G401.6 (cell line): ENCODE measurements around the gene LUC7L.
"Not testable (repeated sequence)": the region's sequence is repeated elsewhere in the genome, so short reads cannot be mapped to it uniquely, and the experiment has no call there.

Experiments used
- FAIRE-seq: peaks from 2 replicates; lab custom pipeline; 2012; peaks lifted over from hg19 to GRCh38; lab: Jason Lieb, UNC

LUC7L gene

DNA sequence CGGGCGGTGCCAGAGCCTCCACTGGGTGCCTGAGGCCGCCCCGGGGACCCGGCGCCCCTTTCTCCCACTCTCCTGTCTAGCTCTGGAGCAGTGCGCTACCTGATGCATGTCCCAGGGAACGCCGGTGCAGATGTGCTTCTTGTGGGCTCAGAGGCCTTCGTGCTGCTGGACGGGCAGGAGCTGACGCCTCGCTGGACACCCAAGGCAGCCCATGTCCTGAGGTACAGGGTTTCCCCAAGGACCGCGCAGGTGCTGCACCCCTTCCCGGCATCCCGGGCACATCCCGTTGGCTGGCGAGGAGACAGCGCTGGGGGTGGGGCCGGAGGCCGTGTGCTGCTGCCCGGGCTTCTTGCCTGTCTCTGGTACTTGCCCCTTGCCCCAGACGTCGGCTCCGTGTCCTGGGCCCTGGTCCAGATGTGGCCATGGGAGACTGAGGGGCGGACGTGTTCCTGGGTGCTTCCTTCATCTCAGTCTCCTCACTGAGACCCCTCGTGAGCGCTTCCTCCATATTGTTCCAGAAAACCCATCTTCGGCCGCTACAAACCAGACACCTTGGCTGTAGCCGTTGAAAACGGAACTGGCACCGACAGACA is 34.0 kb upstream of the LUC7L start:
- no peak for FAIRE-seq

DNA sequence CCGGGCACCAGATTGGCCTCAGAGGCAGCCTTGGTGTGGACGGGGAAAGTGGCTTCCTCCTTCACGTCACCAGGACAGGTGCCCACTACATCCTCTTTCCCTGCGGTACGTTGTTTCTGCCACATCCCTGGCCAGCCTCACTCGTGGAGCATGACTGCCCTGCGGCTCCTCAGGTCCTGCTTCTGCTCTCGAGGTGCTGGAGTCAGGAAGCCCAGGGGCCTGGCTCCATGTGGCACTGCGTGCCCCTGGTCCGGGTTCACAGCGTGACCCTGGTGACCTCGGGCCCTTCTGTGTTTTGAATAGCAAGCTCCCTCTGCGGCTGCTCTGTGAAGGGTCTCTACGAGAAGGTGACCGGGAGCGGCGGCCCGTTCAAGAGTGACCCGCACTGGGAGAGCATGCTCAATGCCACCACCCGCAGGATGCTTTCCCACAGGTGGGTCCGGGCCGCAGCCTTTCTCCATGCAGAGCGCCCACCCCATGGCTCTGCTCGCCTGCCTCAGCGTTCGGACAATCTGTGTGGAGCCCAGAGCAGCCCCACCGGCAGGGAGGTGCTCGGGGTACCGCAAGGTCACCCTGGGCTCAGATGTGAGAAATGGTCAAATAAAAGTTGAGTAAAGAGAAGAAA is 33.0 kb upstream of the LUC7L start:
- FAIRE-seq: no peak

DNA sequence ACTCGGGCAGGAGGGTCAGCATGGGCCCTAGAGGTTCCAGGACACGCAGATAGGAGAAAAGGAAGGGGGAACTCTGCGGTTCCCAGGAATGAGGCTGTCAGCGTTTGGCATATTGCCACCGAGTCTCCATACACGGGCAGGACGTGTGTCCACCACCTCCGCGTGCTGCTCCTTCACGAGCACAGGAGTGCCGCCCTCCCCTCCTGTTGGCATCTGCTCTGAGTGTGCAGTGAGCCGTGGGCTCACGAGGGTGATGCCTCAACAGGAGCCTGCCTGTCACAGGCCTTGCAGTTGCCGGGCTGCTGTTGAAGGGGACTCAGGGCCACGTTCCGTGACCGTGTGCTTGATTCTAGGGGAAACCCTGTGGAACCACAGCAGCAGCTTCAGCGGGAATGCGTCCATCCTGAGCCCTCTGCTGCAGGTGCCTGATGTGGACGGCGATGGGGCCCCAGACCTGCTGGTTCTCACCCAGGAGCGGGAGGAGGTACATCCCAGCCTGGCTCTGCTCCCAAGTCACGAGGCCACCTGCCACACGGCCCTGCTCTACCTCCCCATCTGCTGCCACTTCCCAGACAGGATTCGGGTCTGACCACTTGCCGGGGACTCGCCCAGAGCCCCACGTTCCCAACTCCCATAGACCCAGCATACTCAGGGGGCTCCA is 31.9 kb upstream of the LUC7L start:
- no peak for FAIRE-seq

DNA sequence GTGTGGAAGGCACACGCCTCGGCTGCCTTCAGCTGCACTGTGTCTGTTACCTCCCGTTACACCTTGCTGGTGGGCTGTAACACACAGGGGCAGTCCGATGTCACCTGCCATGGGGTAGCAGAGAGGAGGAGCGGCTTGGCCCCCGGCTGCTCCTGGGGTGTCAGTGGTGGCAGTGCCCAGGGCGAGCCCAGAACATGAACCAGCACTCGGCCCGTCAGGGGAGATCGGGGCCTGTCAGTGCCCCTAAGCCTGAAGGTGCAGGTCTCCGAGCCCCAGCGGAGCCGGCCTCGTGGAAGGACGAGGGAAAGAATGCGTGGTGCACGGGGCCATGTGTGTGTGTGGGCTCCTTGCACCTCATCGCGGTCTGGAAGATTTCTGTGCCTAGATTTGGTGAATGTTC is 31.1 kb upstream of the LUC7L start:
- no peak for FAIRE-seq

DNA sequence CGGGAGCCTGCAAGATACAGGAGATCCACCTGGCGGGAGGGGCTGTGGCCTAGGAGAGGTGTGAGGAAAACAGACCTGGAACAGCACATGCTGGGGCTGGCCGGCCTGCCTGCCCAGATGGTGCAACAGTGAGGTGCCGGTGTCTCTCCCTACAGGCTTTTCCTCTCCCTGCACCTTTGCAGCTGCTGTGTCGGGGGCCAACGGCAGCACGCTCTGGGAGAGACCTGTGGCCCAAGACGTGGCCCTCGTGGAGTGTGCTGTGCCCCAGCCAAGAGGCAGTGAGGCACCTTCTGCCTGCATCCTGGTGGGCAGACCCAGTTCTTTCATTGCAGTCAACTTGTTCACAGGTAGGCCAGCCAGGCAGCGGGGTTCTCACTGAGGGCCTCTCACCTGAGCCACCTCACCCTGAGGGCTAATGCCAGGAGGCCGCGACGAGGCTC is 30.6 kb upstream of the LUC7L start:
- FAIRE-seq: no peak

DNA sequence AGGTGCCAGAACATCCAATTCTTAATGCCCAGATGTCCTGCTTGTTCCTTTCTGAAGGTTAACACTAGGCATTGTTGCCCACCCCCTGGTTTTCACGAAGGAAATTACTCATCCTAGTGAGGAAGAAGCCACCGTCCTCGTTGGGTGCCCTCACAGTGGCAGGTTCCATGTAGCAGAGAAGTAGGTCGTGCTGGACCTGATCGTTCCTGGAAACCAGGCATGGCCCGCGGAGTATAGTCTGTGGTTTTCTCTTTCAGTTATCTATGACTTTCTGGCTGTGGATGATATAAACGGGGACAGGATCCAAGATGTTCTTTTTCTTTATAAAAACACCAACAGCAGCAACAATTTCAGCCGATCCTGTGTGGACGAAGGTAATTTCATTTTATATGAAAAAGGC is 30.0 kb upstream of the LUC7L start:
- FAIRE-seq: no peak

DNA sequence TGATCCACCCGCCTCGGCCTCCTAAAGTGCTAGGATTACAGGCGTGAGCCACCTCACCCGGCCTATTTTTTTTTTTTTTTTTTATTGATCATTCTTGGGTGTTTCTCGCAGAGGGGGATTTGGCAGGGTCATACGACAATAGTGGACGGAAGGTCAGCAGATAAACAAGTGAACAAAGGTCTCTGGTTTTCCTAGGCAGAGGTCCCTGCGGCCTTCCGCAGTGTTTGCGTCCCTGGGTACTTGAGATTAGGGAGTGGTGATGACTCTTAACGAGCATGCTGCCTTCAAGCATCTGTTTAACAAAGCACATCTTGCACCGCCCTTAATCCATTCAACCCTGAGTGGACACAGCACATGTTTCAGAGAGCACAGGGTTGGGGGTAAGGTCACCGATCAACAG is 28.8 kb upstream of the LUC7L start:
- not testable (repeated sequence) for FAIRE-seq

DNA sequence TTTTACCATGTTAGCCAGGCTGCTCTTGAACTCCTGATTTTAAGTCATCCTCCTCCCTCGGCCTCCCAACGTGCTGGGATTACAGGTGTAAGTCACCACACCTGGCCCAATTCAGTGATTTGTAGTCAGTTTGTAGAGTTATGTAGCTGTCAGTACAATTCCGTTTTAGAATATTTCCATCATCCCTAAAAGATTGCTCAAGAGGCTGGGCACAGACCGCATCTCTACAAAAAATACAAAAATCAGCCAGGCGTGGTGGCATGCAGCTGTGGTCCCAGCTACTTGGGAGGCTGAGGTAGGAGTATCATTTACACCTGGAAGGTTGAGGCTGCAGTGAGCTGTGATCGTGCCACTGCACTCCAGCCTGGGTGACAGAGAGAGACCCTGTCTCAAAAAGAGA is 25.9 kb upstream of the LUC7L start:
- FAIRE-seq: no peak

DNA sequence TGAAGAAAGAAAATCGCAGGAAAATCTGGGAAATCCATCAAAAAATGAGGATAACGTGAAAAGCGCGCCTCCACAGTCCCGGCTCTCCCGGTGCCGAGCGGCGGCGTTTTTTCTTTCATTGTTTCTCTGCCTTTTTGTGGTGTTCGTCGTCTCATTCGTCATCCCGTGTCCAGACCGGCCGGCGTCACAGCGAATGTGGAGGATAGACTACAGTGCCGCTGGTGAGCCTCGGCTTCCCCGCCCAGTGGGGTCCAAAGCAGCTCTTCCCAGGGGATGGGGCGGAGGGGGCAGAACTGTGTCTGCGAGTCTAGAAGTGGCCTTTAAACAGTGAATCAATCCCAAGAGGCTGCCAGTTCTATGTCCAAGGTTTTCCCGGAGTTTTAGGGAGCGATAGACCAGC is 25.2 kb upstream of the LUC7L start:
- no peak for FAIRE-seq

DNA sequence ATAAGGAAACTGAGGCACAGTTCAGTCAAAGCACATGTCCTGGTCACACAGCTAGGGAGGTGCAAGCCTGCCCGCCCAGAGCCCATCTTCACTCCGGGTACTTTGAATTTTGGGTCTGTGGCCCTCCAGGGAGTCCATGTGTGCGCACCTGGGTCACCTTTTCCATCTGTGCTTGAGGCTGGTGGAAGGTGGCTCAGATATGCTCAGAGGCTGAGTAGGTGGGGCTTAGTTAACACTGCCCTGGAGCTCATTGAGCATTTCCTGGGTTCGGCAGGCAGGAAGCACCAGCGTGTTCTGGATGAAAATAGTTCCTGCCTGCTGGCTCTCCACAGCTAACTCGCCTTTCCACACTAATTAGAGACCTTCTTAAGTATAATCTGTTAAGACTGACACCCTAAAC is 24.6 kb upstream of the LUC7L start:
- no peak for FAIRE-seq

DNA sequence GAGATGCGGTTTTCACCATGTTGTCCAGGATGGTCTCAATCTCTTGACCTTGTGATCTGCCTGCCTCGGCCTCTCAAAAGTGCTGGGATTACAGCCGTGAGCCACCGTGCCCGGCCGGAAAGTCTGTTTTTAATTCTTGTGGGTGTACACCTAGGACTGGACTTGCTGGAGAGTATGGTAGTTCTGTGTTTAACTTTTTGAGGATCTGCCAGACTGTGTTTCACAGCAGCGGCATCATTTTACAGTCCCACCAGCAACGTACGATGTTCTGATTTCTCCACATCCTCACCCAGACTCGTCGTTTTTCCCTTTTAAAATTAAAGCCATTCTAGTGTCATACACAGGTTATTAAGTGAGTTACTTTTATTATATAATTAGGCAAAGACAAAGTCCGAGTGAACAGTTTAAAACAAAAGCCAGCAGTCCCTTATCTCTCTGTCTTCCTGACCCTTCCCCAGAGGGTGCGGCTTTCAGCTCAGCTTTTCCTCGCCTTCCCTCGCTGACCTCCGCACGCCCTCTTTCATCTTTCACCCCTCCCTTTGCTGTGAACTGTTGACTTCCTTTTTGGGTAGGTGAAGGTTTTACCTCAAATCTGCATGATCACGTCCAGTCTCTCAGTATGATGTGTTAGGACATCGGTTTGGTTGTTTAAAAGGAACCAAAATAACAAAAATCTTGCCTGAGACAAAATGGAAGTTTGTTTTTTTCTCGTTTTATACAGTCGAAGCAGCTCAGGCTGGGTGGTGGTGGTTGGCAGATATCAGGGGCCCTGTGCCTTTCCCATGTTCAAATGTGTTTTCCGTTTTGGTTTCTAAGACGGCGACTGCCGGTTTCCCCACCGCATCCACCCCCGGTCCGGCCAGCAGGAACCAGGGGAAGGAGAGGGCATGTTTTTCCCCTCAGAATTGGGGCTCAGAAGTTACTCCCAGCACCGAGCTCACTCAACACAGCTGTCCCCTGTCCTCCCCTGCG is 23.4 kb upstream of the LUC7L start:
- no peak for FAIRE-seq

DNA sequence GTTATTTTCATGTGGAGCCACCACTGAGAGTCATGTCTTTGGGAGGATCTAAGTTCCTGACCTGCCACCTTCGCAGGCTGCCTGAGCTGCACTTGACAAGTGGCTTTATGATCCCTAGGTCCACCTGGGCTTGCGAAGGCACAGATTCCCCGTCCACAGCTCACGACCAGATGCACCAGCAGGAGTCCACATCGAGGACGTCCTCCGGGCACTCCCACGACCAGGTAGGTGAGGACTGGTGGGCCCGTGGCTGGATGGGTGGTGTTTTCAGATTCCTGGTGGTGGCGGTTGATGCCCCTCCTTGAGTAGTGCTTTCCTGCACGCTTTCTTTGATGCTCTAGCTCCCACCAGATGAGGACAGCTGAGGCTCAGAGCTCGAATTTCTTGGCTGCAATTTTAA is 20.2 kb upstream of the LUC7L start:
- FAIRE-seq: no peak

DNA sequence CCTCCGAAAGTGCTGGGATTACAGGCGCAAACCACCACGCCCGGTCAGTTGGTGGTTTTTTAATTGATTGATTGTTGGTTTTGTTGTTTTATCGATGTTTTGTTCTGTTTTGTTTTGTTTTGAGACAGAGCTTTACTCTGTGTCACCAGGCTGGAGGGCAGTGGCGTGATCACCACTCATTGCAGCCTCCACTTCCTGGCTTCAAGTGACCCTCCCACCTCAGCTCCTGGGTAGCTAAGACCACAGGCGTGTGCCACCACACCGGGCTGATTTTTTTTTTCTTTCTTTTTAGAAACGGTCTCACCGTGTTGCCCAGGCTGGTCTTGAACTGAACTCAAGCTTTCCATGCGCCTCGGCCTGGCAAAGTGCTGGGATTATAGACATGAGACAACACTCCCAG is 17.8 kb upstream of the LUC7L start:
- FAIRE-seq: no peak

DNA sequence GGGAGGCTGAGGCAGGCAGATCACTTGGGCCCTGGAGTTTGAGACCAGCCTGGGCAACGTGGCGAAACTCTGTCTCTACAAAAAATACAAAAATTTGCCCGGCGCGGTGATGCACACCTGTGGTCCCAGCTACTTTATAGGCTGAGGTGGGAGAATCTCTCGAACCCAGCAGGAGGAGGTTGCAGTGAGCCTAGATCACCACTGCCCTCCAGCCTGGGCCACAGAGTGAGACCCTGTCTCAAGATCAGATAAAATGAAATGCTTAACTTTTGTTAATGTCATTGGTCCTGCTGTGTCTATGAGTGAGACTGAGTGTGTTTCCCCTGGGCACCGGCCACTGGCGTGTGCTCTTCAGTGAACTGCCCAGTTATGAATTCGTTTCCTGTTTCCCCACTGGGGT is 15.9 kb upstream of the LUC7L start:
- FAIRE-seq: no peak

DNA sequence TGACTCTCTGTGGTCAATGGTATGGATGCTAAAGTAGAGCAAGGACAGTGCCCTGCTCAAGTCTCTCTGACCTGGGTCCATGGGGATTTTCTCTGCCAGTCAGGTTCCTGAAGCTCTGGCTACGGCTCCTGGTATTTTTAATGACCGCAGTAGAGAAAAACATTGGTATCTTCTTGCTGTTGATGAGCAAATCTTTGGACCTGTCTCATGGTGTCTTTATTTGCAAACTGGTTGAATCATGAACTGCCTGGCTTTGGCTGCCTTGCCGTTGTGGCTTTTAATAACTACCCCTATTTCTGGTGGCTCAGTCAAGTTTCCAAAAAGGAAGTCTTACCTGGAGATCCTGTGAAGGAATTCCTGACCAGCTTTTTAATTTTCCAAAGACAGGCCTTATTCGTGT is 14.1 kb upstream of the LUC7L start:
- no peak for FAIRE-seq

DNA sequence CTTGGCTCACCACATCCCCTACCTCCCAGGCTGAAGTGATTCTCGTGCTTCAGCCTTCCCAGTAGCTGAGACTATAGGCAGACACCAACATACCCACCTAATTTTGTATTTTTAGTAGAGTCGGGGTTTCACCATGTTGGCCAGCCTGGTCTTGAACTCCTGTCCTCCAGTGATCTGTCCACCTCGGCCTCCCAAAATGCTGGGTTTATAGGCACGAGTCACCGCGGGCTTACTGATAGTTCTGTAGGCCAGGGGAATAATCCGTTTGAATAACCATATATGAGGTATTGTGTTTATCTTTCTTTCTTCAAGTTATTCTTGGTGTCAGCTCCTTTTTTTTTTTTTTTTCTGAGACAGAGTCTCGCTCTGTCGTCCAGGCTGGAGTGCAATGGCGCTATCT is 13.0 kb upstream of the LUC7L start:
- no peak for FAIRE-seq

DNA sequence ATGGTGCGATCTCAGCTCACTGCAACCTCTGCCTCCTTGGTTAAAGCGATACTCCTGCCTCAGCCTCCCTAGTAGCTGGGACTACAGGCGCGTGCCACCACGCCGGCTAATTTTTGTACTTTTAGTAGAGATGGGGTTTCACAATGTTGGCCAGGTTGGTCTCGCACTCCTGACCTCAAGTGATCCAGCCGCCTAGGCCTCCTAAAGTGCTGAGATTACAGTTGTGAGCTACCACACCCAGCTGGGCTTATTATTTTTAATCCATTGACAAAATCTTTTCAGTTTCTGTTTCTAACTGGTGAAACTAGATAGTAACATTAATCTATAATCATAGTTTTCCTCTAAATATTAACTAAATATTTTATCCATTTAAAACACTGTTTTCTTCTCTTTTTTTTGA is 11.3 kb upstream of the LUC7L start:
- FAIRE-seq: no peak

DNA sequence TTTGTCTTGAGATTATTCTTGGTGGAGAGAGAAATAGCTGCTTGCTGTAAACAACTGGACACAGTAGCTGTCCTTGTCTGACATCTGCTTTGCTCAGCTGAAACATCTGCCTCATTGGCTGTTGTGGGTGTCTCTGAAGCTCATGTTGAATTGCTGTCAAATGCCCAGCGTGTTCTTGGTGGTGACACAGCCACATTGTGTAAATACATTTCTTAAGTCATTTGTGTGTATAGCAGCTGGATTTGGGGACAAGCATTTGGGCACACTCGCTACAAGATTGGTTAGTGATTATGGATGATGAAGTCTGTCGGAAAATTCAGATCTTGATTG is 10.7 kb upstream of the LUC7L start:
- FAIRE-seq: no peak

DNA sequence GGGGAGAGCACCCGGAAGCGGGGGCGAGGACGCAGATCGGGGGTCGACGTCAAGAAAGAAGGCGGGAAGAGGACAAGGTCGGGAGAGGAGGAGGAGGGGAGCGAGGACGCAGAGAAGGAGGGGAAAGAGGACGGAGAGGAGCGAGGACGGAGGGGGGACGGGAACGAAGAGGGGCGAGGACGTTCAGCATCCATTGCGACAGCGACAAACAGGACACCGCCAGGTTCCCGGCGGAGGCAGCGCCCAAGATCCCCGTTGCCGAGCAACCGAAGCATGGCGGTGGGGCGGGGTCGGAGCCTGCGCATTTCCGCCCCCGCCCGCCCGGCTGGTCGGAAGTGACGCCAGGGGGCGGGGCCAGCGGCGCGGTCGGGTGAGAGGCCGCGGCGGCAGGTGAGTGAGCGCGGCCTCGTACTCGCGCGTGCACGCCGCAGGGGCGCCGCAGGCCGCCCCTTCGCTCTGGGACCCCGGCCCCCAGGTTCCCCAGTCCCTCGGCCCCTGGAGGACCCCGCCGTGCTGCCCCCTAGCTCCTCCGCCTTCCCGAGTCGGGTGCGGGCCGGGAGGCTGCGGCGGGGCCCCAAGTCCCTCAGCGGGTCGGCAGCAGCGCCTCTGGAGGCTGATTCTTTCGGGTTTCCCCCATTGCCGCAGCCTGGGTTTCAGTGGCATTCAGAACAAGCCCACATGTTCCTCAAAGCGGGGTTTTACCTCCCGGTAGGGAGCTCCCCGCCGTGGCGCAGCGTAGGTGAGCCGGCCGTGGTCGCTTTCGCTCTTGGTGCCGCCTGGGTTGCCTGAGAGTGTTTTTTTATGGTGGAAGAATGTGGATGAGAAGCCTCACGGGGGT is 5.4 kb upstream of the LUC7L start, which contains the start of gene FAM234A:
Gene FAM234A (plus strand): TSS at position 354 of the 838 bp plus-strand sequence. CDS start 19,593 bp downstream, outside the sequence.
- FAIRE-seq: no peak

DNA sequence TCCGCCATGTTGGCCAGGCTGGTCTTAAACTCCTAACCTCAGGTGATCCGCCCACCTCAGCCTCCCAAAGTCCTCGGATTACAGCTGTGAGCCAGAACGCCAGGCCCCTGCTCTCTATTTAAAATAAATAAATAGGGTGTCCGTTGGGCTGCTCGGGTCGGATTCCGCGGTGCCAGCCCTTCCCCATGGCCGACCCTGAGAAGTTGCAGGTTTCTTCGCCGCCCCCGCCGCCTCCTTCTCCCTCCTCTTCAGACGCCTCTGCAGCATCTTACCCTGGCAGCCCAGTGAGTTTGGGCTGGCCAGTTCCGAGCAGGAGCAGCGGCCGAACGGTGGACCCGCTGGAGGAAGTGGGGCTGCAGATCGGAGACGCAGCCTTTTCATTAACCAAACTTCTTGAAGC is 1.7 kb upstream of the LUC7L start:
- FAIRE-seq: no peak

DNA sequence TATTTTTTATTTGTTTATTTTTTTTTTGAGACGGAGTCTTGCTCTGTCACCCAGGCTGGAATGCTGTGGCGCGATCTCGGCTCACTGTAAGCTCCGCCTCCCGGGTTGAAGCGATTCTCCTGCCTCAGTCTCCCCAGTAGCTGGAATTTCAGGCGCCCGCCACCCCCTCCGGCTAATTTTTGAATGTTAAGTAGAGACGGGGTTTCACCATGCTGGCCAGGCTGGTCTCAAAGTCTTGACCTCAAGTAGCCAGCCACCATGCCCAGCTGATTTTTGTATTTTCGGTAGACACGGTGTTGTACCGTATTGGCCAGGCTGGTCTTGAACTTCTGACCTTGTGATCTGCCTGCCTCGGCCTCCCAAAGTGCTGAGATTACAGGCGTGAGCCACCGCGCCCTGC is 1.1 kb upstream of the LUC7L start:
- FAIRE-seq: not testable (repeated sequence)

DNA sequence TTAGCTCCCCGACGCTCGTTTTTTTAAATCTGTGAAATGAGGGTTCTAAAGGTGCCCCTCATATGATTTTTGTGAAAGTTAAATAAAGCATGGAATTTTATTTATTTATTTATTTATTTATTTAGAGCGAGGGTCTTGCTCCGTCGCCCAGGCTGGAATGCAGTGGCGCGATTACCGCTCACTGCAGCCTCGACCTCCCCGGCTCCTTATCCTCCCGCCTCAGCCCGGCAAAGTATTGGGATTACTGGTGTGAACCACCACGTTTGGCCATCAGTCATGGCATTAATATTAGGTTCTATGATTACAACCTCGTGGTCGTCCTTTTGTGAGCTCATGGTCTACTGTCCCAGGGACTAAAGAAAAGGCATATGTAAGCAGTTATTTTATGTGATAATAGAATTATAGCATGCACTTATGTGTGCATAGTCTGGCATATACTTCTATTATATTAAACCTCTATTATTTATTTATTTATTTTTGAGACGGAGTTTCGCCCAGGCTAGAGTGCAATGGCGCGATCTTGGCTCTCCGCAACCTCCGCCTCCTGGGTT is 557 bp upstream of the LUC7L start:
- FAIRE-seq: no peak
